Large intestine (tissue), 3 donors: Measurements from ENCODE around the gene SERTM1. TPM values are rescaled to one million over a fixed set of nuclear protein-coding genes. Genes with fewer than 3 reads are reported as not detected.

Experiments used
- DNase-seq, 2 donors: peaks; one replicate each; pipeline versions ENCODE4 v3.0.0 to v3.0.0-alpha.2; 2013
- H3K27ac ChIP-seq: one replicate; pipeline ENCODE4 v1.5.1; 2013; ENCODE audit warnings: low read length
- H3K27me3 ChIP-seq: 2 replicates; pipeline ENCODE4 v1.6.1; 2013; ENCODE audit warnings: low read length; ENCODE audit not compliant: control insufficient read depth, insufficient read depth
- H3K36me3 ChIP-seq: 2 replicates; pipeline ENCODE4 v1.6.1; 2013; ENCODE audit warnings: low read length; ENCODE audit not compliant: control insufficient read depth, insufficient read depth
- H3K4me1 ChIP-seq: one replicate; pipeline ENCODE4 v1.6.1; 2013; ENCODE audit warnings: low read length; ENCODE audit not compliant: control insufficient read depth, insufficient read depth
- H3K4me3 ChIP-seq: one replicate; pipeline ENCODE4 v1.5.1; 2013; ENCODE audit warnings: low read length
- H3K9me3 ChIP-seq: one replicate; pipeline ENCODE4 v1.6.1; 2013; ENCODE audit warnings: mild to moderate bottlenecking, low read depth, low read length, moderate library complexity; ENCODE audit not compliant: control insufficient read depth
- WGBS: methylation state at CpG from one replicate; pipeline ENCODE4 v1.1.5; 2013; ENCODE audit warnings: low lambda C conversion rate; ENCODE audit not compliant: insufficient coverage; 5-methylcytosine and 5-hydroxymethylcytosine counted together
- polyA plus RNA-seq: library from polyadenylated mRNA; unstranded; fragments of 120-200 nt; gene quantifications from one replicate; pipeline ENCODE4 v1.2.1, GENCODE V29; 2013

The SERTM1 gene
- polyA plus RNA-seq, 1 donor = 3.0 TPM

GRCh38 chr13:36710396-36710795 is 36.6 kb downstream of the SERTM1 start:
- no peak for DNase-seq
- no peaks in the 10 kb centered on the region for H3K4me1 ChIP-seq
- H3K4me3 ChIP-seq = no peak overlapping the region
- H3K9me3 ChIP-seq = no peaks in the 10 kb centered on the region
- WGBS = no CpG with 5 or more reads among the region's 4 CpGs
- no peaks in the 10 kb centered on the region for H3K36me3 ChIP-seq
- H3K27me3 ChIP-seq = no peaks in the 10 kb centered on the region
- no peak overlapping the region for H3K27ac ChIP-seq

DNA sequence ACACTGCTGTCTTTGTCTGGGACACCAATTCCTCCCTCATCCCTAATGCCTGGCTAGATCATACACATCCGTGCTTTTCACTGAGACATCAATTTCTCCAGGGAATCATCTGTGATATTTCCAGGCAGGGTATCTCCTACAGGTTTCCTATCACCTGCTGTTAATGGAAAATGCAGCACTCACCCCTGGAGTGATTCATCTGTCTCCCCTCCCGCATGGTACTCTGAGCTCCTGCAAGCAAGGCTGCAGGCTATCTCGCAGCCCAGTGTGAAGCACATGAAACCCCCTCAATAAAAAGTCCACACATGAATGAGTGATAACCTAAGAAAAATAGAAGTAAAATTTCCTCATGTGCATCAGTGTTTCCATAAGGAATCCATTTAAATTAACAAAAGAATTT is 38.5 kb downstream of the SERTM1 start:
- no peaks in the 10 kb centered on the region for H3K9me3 ChIP-seq
- no peaks in the 10 kb centered on the region for H3K27me3 ChIP-seq
- H3K27ac ChIP-seq = no peak overlapping the region
- no peaks in the 10 kb centered on the region for H3K36me3 ChIP-seq
- H3K4me1 ChIP-seq = no peaks in the 10 kb centered on the region
- no peak for DNase-seq
- H3K4me3 ChIP-seq = no peak overlapping the region
- WGBS = 80% methylated on average over 1 of the region's 3 CpGs

DNA sequence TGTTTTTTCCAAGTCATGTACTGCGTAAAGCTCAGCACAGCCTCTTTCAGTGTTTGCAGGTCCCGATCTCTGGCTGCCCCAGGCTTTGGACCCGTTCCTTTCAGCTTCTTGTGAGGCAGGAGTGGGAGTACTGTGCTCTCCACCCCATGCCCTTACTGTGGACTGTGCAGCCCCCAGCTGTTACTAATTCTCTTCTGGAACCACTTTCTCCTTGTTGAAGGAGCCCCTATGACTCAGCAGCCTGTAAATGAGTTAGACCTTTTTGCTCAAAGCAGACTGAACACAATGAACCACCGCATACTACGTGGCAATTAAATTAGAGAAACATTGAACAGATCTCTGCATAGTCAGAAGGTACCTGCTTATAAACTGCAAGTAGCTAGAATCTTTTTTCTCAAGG is 39.0 kb downstream of the SERTM1 start:
- no CpG with 5 or more reads among the region's 5 CpGs for WGBS
- Histone ChIP-seq H3K27me3 (no peaks in the 10 kb centered on the region), H3K9me3 (no peaks in the 10 kb centered on the region), H3K27ac (no peak overlapping the region), H3K4me3 (no peak overlapping the region), H3K4me1 (no peaks in the 10 kb centered on the region), H3K36me3 (no peaks in the 10 kb centered on the region)
- DNase-seq = no peak

- no peaks in the 10 kb centered on the region for H3K27me3 ChIP-seq
- no peak overlapping the region for H3K4me3 ChIP-seq
- no peaks in the 10 kb centered on the region for H3K9me3 ChIP-seq
- H3K36me3 ChIP-seq = no peaks in the 10 kb centered on the region
- no peaks in the 10 kb centered on the region for H3K4me1 ChIP-seq
- DNase-seq = no peak
- no peak overlapping the region for H3K27ac ChIP-seq
- no CpG with 5 or more reads among the region's 2 CpGs for WGBS
These were observed 40.1 kb downstream of the SERTM1 start for GRCh38 chr13:36713887-36714286.

DNA sequence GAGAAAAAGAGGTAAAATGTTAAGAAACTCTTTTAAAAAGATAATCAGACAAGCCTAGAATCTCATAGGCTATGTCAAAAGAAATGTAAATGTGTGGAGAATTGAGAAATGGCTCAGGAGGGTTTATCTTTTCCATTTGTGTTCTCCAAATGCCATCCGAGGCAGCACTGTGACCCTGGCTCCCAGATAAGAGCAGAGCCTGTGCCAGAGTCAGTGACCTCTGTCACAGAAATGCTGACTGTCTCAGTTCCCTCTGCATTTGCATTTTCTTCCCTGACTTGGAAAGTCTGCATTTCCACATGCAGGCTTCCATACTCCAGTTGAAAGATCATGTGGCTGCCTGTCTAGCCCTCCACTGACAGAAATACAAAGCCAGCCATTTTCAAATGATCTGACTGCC is 42.0 kb downstream of the SERTM1 start:
- H3K4me3 ChIP-seq = no peak overlapping the region
- no peaks in the 10 kb centered on the region for H3K4me1 ChIP-seq
- no peaks in the 10 kb centered on the region for H3K27me3 ChIP-seq
- DNase-seq = peak; percentile 14 to 44
- WGBS = no CpG with 5 or more reads among the region's 1 CpG
- H3K36me3 ChIP-seq = no peaks in the 10 kb centered on the region
- H3K27ac ChIP-seq = no peak overlapping the region
- no peaks in the 10 kb centered on the region for H3K9me3 ChIP-seq

DNA sequence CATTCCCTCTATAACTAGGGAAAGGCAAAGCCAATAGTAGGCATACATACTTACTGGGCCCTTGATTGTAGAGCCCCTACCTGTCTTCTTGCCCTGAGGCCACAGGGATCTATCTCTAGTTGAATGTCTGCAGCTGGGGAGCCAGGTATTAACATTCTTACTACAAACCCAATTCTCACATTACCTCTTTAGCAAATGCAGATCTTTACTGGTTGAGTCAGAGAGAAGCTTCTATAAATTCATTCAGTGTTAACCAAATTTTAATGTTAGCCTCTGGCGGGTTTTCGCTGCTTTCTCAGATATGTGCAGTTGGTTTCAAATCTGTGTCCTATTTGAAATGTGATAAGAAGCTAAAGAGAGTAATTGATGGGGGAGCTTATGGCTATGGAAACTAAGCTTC is 43.2 kb downstream of the SERTM1 start:
- WGBS = no CpG with 5 or more reads among the region's 2 CpGs
- H3K27ac ChIP-seq = no peak overlapping the region
- H3K27me3 ChIP-seq = no peaks in the 10 kb centered on the region
- no peak overlapping the region for H3K4me3 ChIP-seq
- no peaks in the 10 kb centered on the region for H3K36me3 ChIP-seq
- DNase-seq = no peak
- H3K4me1 ChIP-seq = no peaks in the 10 kb centered on the region
- no peaks in the 10 kb centered on the region for H3K9me3 ChIP-seq

GRCh38 chr13:36717966-36718545 is 44.2 kb downstream of the SERTM1 start:
- WGBS = 100% methylated on average over 1 of the region's 3 CpGs
- Histone ChIP-seq H3K9me3 (no peaks in the 10 kb centered on the region), H3K36me3 (no peaks in the 10 kb centered on the region), H3K27ac (no peak overlapping the region), H3K4me3 (no peak overlapping the region), H3K27me3 (no peaks in the 10 kb centered on the region), H3K4me1 (no peaks in the 10 kb centered on the region)
- no peak for DNase-seq

DNA sequence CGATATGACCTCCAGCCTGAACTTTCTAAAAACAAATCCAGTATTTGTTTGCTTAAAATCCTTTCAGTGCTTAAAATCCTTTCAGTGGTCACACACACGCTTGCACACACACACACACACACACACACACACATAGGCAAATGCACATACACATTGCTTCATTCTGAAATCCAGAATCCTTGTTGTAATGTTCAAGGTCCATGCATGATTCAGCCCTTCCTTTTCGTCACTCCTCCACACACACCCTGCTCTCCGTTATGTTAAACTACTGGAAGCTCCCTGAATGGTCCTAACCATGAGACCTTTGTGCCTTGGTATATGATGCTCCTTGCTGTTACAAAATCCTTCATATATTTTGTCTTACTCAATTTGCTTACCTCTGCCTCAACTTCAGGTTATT is 44.9 kb downstream of the SERTM1 start:
- no peak overlapping the region for H3K27ac ChIP-seq
- peak; percentile 10 to 33 for DNase-seq
- WGBS = 72% methylated on average over 3 of the region's 4 CpGs
- no peaks in the 10 kb centered on the region for H3K9me3 ChIP-seq
- H3K4me1 ChIP-seq = no peaks in the 10 kb centered on the region
- H3K4me3 ChIP-seq = no peak overlapping the region
- no peaks in the 10 kb centered on the region for H3K36me3 ChIP-seq
- no peaks in the 10 kb centered on the region for H3K27me3 ChIP-seq

DNA sequence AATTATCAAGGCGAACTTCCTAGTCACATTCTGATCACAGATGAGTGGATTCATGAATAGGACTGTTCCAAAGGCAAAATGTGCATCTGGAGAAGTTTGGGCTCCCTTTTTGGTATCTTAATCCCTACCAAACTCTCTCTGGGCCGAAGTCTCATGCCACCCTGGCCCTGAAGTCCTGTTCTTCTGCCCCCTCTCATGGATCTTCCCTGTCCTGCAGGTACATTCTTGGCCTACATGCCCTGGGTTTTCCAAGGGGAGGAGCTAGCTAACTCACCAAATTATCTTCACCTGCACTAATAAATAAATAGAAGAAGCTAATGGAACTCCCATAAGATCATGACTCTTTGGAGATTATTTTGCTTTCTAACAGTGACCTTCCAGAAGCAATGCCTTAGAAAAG is 50.3 kb downstream of the SERTM1 start:
- Histone ChIP-seq H3K9me3 (no peaks in the 10 kb centered on the region), H3K27ac (no peak overlapping the region), H3K4me3 (no peak overlapping the region), H3K27me3 (no peaks in the 10 kb centered on the region), H3K4me1 (no peaks in the 10 kb centered on the region), H3K36me3 (no peaks in the 10 kb centered on the region)
- no peak for DNase-seq
- WGBS = 90% methylated on average over 2 of the region's 2 CpGs

DNA sequence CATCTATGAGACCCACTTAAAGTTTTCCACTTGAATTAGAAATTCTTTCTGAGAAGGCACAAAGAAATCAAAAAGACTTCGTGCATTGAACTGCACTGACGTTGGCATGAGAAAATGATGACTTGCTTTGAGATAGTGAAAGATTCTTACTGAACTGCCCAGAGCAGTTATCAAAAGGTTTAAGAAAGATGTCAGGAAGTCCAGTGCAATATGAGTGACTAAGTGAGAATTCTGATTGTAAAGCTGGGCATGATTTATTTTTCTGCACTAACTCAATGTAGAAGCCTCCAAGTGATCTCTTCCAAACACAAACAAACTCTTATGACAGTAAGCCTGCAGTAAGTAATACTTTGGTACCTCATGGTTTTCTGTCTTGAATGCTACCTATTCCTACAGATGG is 52.1 kb downstream of the SERTM1 start:
- Histone ChIP-seq H3K4me3 (no peak overlapping the region), H3K4me1 (no peaks in the 10 kb centered on the region), H3K27ac (no peak overlapping the region), H3K9me3 (no peaks in the 10 kb centered on the region), H3K36me3 (no peaks in the 10 kb centered on the region), H3K27me3 (no peaks in the 10 kb centered on the region)
- WGBS = 100% methylated on average over 2 of the region's 2 CpGs
- DNase-seq = no peak

- no peaks in the 10 kb centered on the region for H3K9me3 ChIP-seq
- H3K27ac ChIP-seq = no peak overlapping the region
- no CpG with 5 or more reads among the region's 3 CpGs for WGBS
- H3K4me1 ChIP-seq = no peaks in the 10 kb centered on the region
- no peaks in the 10 kb centered on the region for H3K36me3 ChIP-seq
- H3K4me3 ChIP-seq = no peak overlapping the region
- no peak for DNase-seq
- no peaks in the 10 kb centered on the region for H3K27me3 ChIP-seq
These were observed 54.2 kb downstream of the SERTM1 start for GRCh38 chr13:36728006-36728405.
